Thoracic aorta (tissue), 2 donors: ENCODE measurements around the gene MUC21. TPM values are rescaled to one million over a fixed set of nuclear protein-coding genes. Genes with fewer than 3 reads are reported as not detected.

Source experiments
- ATAC-seq: fragments of 150-250 bp; one replicate; pipeline ENCODE4 v1.8.0; 2017; ENCODE audit warnings: low read depth; ENCODE audit not compliant: insufficient number of reproducible peaks, low FRiP score
- DNase-seq: peaks from one replicate; pipeline ENCODE4 v3.0.0-alpha.2; 2020; ENCODE audit warnings: low spot score
- H3K27ac ChIP-seq, 2 donors: fragments of 200-600 bp; sonication (generic); 1 replicate in 1 of 2; 2 replicates in 1 of 2; pipeline ENCODE4 v1.5.1; 2016; ENCODE audit warnings: mild to moderate bottlenecking in 2 of 2, moderate library complexity in 2 of 2
- H3K27me3 ChIP-seq: fragments of 200-600 bp; sonication (generic); replicated peaks from 2 replicates; pipeline ENCODE4 v1.6.0; 2016; ENCODE audit warnings: mild to moderate bottlenecking; ENCODE audit not compliant: insufficient read depth
- H3K36me3 ChIP-seq: fragments of 200-600 bp; sonication (generic); one replicate; pipeline ENCODE4 v1.5.1; 2016
- H3K4me1 ChIP-seq, 2 donors: fragments of 200-600 bp; sonication (generic); 1 replicate in 1 of 2; 2 replicates in 1 of 2; pipeline versions ENCODE4 v1.5.1 to v1.6.0; 2016; ENCODE audit warnings: low read depth in 2 of 2, mild to moderate bottlenecking in 1 of 2; ENCODE audit not compliant: control insufficient read depth in 1 of 2
- H3K4me3 ChIP-seq: fragments of 200-600 bp; sonication (generic); 2 replicates; pipeline ENCODE4 v1.5.1; 2016; ENCODE audit warnings: mild to moderate bottlenecking
- H3K9me3 ChIP-seq: fragments of 200-600 bp; sonication (generic); 2 replicates; pipeline ENCODE4 v1.5.1; 2016
- total RNA-seq, 2 donors: library from RNA; depleted of rRNA; stranded (reverse); fragments of >200 nt; gene quantifications; one replicate each; pipeline versions ENCODE4 v1.1.0 to v1.2.3, GENCODE V29; 2016
- TF ChIP-seq, protein P1 (sequence below): fragments of 200-600 bp; sonication (generic); IDR thresholded peaks from one replicate; pipeline ENCODE4 v1.5.1; 2019; ENCODE audit warnings: antibody characterized with exemption

MUC21 gene
- total RNA-seq, 2 donors from 2014 or later, result not detected

DNA sequence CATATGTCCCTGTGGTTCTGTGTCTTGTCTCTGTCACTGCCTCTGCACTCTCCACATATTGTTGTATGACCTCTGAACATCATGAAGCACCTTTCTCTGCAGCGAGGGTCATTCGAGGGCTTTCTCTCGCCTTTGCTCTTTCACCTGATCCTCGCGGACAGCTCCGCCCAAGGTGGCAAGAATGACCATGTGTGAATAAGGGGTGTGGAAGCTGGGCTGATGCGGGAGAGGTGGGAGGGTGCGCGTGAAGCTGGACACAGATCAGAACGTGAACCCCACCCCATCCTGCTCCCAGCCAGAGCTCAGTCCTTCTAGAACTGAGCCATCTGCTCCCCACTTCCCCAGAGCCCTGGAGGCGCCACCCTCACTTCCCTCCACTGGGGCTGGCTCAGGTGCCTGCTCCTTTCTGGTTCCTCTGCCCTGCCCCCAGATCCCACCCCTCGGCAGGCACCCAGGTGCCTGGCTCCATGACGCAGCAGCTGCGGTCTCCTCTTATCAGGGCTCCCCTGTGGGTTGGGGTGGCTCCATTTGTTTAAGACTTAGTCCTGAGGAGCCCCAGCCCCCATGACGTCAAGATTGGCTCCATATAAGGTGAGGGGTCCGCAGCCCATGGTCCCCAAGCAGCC, 43.0 kb upstream of the MUC21 start, which contains the start of gene MUCL3:
Gene MUCL3 (plus strand): TSS at position 613 of the 626 bp plus-strand sequence. CDS start 27 bp downstream, outside the sequence.
- Histone ChIP-seq H3K9me3 (no peaks in the 10 kb centered on the region), H3K27me3 (no peaks in the 10 kb centered on the region), H3K4me3 (no peak within 1 kb of the TSS), H3K4me1 (peaks cover 0 to 4% of the 10 kb centered on the region in 2 donors), H3K36me3 (no peaks in the 10 kb centered on the region), H3K27ac (no peak within 1 kb of the TSS)
- DNase-seq, result no peak
- no peak for ATAC-seq
- TF ChIP-seq, protein P1, sequence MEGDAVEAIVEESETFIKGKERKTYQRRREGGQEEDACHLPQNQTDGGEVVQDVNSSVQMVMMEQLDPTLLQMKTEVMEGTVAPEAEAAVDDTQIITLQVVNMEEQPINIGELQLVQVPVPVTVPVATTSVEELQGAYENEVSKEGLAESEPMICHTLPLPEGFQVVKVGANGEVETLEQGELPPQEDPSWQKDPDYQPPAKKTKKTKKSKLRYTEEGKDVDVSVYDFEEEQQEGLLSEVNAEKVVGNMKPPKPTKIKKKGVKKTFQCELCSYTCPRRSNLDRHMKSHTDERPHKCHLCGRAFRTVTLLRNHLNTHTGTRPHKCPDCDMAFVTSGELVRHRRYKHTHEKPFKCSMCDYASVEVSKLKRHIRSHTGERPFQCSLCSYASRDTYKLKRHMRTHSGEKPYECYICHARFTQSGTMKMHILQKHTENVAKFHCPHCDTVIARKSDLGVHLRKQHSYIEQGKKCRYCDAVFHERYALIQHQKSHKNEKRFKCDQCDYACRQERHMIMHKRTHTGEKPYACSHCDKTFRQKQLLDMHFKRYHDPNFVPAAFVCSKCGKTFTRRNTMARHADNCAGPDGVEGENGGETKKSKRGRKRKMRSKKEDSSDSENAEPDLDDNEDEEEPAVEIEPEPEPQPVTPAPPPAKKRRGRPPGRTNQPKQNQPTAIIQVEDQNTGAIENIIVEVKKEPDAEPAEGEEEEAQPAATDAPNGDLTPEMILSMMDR, result no peak

DNA sequence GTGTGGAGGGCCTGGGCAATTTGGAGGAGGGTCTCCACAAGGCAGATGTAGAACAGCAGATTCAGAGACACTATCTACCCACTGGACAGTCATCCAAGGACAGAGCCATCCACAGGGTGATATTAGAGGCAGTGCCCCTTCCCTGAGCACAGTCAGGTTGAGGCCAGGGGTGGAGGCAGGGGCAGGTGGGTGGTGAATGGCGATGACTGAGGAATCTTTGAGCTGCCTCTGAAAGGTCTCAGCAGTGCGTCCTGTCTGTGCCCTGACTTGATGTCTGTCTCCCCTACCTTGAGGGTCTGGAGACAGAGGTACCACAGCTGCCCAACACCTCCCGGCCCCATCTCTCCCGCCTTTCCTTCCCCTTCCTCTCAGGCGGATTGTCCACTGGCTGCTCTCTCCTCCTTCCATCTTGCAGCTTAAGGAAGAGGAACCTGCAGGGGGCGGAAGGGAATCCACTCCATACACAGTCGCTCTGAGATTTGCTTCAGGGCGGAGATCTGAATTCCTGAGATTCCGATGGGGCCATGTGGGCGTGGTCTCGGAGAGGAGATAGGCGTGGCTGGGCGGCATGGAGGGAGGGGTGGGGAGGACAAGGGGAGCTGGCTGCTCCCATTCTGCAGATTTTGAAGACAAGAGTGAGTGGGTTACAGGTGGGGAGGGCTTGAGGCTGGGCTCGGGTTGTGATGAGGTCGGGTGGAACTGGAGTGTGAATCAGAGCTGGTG, 41.0 kb upstream of the MUC21 start:
- Histone ChIP-seq H3K27me3 (no peaks in the 10 kb centered on the region), H3K27ac (no peak overlapping the region), H3K4me3 (no peak overlapping the region), H3K4me1 (peaks cover 0 to 4% of the 10 kb centered on the region in 2 donors), H3K9me3 (no peaks in the 10 kb centered on the region), H3K36me3 (no peaks in the 10 kb centered on the region)
- TF ChIP-seq, protein P1, result no peak
- ATAC-seq (peak; percentile 26), DNase-seq (peak; percentile 8)

DNA sequence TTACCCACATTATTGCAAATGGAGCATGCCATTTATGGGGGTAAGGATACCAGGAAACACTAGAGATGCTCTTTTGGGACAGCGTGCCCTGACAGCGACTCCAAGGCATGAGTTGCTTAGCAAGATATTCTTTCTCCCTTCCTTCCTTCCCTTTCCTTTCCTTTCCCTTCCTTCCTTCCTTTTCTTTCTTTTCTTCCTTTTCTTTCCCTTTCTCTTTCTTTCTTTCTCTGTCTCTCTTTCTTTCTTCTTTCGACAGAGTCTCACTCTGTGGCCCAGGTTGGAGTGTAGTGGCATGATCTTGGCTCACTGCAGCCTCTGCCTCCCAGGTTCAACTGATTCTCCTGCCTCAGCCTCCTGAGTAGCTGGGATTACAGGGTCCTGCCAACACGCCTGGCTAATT, 39.5 kb upstream of the MUC21 start:
- Histone ChIP-seq H3K9me3 (no peaks in the 10 kb centered on the region), H3K4me1 (peaks cover 0 to 4% of the 10 kb centered on the region in 2 donors), H3K4me3 (no peak overlapping the region), H3K27ac (no peak overlapping the region), H3K36me3 (no peaks in the 10 kb centered on the region), H3K27me3 (no peaks in the 10 kb centered on the region)
- ATAC-seq (no peak), DNase-seq (no peak)
- TF ChIP-seq, protein P1, result no peak

DNA sequence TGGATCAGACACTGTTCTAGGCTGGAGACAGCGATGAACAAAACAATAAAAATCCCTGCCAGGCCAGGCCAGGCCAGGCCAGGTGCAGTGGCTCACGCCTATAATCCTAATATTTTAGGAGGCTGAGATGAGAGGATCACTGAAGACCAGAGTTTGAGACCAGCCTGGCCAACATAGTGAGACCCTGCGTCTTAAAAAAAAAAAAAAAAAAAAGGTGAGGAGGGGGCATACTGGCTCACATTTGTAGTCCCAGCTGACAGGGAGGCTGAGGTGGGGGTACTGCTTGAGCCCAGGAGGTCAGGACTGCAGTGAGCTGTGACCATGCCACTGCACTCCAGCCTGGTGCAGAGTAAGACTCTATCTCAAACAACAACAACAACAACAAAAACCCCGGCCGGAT, 38.2 kb upstream of the MUC21 start:
- TF ChIP-seq, protein P1, result no peak
- H3K27ac ChIP-seq, result no peak overlapping the region
- H3K27me3 ChIP-seq, result no peaks in the 10 kb centered on the region
- H3K9me3 ChIP-seq, result no peaks in the 10 kb centered on the region
- peaks cover 0 to 4% of the 10 kb centered on the region in 2 donors for H3K4me1 ChIP-seq
- ATAC-seq (no peak), DNase-seq (no peak)
- no peaks in the 10 kb centered on the region for H3K36me3 ChIP-seq
- H3K4me3 ChIP-seq, result no peak overlapping the region

DNA sequence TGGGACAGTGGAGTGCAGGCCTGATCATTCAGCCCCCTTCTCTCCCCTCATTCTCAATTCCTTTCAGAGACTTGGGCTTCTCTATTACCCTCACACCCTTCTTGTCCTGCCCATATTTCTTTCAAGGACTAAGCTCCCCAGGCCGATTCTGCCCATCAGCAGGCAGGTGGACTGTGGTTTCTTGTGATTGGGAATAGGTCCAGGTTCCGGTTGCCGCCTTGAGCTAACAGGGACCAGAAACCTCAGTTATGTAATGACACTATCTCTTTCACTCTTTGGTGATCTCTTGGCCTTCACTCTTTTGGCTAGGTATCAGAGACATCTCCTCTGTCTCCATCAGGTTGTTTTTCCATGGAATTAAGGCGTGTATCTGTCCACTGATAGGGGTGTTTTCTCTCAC, 36.3 kb upstream of the MUC21 start:
- no peak overlapping the region for H3K4me3 ChIP-seq
- no peaks in the 10 kb centered on the region for H3K27me3 ChIP-seq
- no peak for DNase-seq
- TF ChIP-seq, protein P1, result no peak
- H3K9me3 ChIP-seq, result no peaks in the 10 kb centered on the region
- H3K4me1 ChIP-seq, result peaks cover 0 to 4% of the 10 kb centered on the region in 2 donors
- no peak for ATAC-seq
- no peak overlapping the region for H3K27ac ChIP-seq
- H3K36me3 ChIP-seq, result no peaks in the 10 kb centered on the region
